Immature natural killer cell (primary cell): ENCODE data around the gene ZNF536. TPM values are rescaled to one million over a fixed set of nuclear protein-coding genes. Genes with fewer than 3 reads are reported as not detected.

Source experiments
- DNase-seq, 3 donors: peaks; one replicate each; pipeline ENCODE4 v3.0.0; 2022; ENCODE audit warnings: mixed read lengths in 1 of 3
- H3K27ac Mint-ChIP-seq, 6 donors: one replicate each; pipeline ENCODE4 v1.8.0; 2020; ENCODE audit warnings: mixed read lengths in 6 of 6, mild to moderate bottlenecking in 5 of 6, inconsistent platforms in 4 of 6, moderate library complexity in 3 of 6
- H3K27me3 Mint-ChIP-seq, 3 donors: one replicate each; pipeline ENCODE4 v1.8.0; 2020 to 2021; ENCODE audit warnings: low read depth in 3 of 3, mild to moderate bottlenecking in 3 of 3, mixed read lengths in 3 of 3, moderate library complexity in 3 of 3, inconsistent platforms in 1 of 3
- H3K36me3 Mint-ChIP-seq, 3 donors: one replicate each; pipeline ENCODE4 v1.8.0; 2020; ENCODE audit warnings: mixed read lengths in 3 of 3, inconsistent platforms in 2 of 3, mild to moderate bottlenecking in 2 of 3
- H3K4me1 Mint-ChIP-seq, 2 donors: one replicate each; pipeline ENCODE4 v1.8.0; 2020; ENCODE audit warnings: inconsistent platforms in 2 of 2, mild to moderate bottlenecking in 2 of 2, mixed read lengths in 2 of 2, moderate library complexity in 1 of 2
- H3K4me3 Mint-ChIP-seq, 5 donors: one replicate each; pipeline ENCODE4 v1.8.0; 2020; ENCODE audit warnings: mild to moderate bottlenecking in 5 of 5, mixed read lengths in 5 of 5, inconsistent platforms in 3 of 5, moderate library complexity in 3 of 5
- H3K9me3 Mint-ChIP-seq, 6 donors: one replicate each; pipeline ENCODE4 v1.8.0; 2020; ENCODE audit warnings: mild to moderate bottlenecking in 6 of 6, mixed read lengths in 6 of 6, inconsistent platforms in 4 of 6, moderate library complexity in 3 of 6
- polyA plus RNA-seq, 3 donors: library from polyadenylated mRNA; unstranded; fragments of 300-500 nt; fragmentation: Illumina TruSeq; gene quantifications; one replicate each; pipeline ENCODE4 v1.2.3, GENCODE V29; 2021

The ZNF536 gene
- polyA plus RNA-seq, 3 donors from 2014 or later: not detected

DNA sequence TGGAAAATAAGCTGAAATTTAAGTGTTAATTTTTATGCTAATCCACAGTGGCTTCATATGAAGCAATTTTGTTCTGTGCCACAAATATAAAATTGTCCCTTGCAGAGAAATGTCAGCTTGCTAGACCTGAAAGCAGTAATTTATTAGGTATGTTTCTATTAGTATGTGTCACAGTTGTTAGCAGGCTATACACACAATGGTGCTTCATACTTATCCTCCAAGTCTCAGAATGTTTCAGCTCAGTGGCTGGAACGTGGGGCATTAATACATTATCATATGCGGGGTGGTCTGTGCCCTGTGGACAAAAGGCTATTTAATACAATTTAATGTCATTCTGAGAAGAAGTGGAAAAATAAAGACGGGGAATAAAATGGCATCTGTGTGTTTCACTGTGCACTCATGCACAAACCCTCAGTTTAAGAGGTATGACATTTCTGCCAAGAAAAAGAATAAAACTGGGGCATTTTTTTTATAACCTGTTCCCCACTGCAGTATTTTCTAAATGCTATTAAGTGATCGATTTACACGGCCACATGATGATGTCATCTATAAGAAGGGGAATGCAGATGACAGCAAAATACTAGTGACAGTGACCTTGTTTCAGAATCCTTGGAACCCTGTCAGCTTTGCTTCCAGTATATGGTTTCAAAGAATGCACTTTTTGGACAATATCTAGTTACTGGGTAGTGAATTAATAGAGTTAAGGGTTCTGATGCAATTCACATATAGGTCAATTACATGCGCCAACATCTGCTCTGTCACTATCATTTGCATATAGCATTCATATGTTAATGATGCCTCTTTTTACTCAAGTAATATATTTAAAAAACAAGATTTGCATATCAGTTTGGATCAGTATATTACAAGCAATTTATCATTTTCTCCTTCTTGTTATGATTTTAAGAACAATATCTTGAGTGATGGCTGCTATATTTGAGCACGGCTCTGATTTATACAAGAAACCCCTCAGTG is 21.2 kb upstream of the ZNF536 start:
- no peaks in the 10 kb centered on the region for H3K4me1 Mint-ChIP-seq
- no peak overlapping the region for H3K27ac Mint-ChIP-seq
- no peak overlapping the region for H3K4me3 Mint-ChIP-seq
- H3K9me3 Mint-ChIP-seq: no peaks in the 10 kb centered on the region
- H3K27me3 Mint-ChIP-seq: no peaks in the 10 kb centered on the region
- H3K36me3 Mint-ChIP-seq: no peaks in the 10 kb centered on the region
- DNase-seq: no peak

DNA sequence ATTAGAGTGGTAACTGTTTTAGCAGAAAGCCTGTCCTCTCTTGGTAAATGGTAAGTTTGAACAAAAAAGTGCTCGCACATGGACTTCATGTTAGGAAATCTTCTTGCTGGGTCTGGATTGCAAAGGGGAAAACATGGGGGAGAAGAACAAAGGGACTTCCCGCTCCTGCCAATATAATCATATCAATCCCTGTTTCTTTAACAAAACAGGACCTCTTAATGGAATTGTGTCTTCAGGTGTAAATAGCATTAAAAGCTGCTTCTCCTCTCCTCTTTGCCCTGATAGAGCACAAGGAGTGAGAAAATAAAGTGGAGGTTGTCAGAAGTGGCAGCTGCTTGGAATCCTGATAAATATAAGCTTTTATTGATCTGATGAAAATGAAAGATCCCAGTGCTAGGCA is 20.4 kb upstream of the ZNF536 start:
- H3K9me3 Mint-ChIP-seq: no peaks in the 10 kb centered on the region
- H3K4me3 Mint-ChIP-seq: no peak overlapping the region
- no peaks in the 10 kb centered on the region for H3K27me3 Mint-ChIP-seq
- no peak for DNase-seq
- H3K4me1 Mint-ChIP-seq: no peaks in the 10 kb centered on the region
- no peaks in the 10 kb centered on the region for H3K36me3 Mint-ChIP-seq
- no peak overlapping the region for H3K27ac Mint-ChIP-seq

DNA sequence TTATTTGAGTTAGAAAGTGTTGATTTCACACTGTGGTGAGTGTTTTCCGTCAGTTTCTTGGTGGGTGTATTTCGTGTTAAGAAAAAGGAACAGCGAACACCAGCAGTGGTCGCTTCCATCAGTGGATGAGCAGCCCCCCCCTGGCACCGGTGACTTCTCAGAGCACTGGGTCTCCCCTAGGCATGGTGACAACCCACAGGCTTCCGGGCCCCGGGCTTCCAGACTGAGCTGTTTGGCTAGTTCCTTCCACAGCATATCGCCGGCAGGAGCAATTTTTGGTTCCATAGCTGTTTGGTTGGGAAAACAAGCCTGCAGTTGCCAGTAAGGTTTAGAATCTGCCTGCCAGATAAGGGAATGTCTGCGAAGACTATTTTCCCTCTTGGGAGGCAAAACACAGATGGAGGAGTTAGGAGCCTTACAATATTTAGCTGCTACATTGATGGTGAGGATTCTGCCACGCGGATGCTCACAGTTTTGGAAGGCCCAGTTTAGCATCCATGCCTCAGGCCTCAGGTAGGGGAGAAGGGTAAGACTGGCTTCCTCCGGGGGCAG is 18.7 kb upstream of the ZNF536 start:
- Mint-ChIP-seq H3K27ac (no peak overlapping the region), H3K36me3 (no peaks in the 10 kb centered on the region), H3K9me3 (no peaks in the 10 kb centered on the region), H3K4me3 (no peak overlapping the region), H3K4me1 (no peaks in the 10 kb centered on the region), H3K27me3 (no peaks in the 10 kb centered on the region)
- DNase-seq: no peak

DNA sequence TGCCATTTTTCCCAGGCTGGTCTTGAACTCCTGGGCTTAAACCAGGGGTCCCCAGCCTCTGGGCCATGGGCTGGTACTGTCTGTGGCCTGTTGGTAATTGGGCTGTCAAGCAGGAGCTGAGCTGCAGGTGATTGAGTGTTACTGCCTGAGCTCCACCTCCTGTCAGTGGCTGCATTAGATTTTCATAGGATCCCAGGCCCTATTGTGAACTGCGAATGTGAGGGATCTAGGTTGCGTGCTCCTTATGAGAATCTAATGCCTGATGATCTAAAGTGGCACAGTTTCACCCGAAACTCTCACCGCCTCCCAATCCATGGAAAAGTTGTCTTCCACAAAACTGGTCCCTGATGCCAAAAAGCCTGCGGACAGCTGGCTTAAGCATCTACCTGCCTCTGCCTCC is 16.6 kb upstream of the ZNF536 start:
- Mint-ChIP-seq H3K27ac (no peak overlapping the region), H3K4me1 (peaks cover 8 to 10% of the 10 kb centered on the region in 2 donors), H3K9me3 (no peaks in the 10 kb centered on the region), H3K36me3 (no peaks in the 10 kb centered on the region), H3K27me3 (peaks cover 0 to 1% (median under 1%) of the 10 kb centered on the region in 3 donors), H3K4me3 (no peak overlapping the region)
- no peak for DNase-seq

DNA sequence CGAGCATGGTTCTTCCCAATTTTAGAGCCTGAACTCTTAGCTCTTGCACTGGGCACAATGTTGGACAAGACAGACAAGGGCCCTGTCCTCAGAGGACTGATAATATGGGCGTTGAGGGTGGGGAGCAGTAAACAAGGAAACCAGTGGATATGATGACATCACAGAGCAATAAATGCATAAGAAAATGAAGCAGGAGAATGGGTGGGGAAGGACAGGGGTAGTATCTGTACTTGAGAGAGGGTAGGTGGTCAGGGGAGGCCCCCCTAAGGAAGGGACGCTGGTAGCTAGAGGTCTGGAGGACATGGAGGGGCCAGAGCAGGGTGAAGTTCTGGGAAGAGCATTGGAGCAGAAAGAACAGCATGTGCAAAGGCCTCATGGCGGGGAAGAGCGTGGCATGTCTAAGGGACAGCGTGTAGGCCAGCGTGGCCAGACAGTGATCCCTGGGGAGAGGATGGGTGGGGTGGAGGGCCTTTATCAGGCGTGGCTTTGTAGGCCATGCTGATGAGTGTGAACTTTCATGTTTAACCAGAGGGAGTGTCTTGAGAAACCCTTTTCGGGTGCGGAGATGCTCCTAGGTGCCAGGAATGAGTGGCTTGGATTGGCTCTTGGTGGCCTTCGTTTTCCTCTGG is 15.1 kb upstream of the ZNF536 start:
- H3K4me1 Mint-ChIP-seq: peaks cover 13 to 19% of the 10 kb centered on the region in 2 donors
- H3K27me3 Mint-ChIP-seq: peaks cover 1 to 6% (median 2%) of the 10 kb centered on the region in 3 donors
- no peak overlapping the region for H3K4me3 Mint-ChIP-seq
- DNase-seq: no peak
- no peak overlapping the region for H3K27ac Mint-ChIP-seq
- H3K9me3 Mint-ChIP-seq: no peaks in the 10 kb centered on the region
- H3K36me3 Mint-ChIP-seq: no peaks in the 10 kb centered on the region

DNA sequence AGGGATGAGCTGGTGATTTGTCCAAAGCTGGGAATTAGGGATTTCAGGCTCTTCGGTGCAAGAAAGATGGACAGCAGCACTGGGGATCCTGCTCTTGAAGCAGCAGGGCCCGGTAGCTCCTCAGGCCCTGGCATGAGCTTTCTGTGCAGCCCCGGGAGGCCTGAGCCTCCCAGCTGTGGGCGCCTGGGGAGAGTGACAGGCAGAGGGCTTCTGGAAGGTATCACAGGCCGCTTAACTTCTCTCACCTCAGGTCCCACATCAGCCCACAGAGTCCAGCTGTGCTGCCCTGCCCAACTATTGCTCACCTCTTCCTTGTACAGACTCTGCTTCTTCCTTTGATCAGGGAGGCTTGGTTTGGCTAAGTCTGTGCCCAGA is 14.6 kb upstream of the ZNF536 start:
- no peak overlapping the region for H3K4me3 Mint-ChIP-seq
- H3K9me3 Mint-ChIP-seq: no peaks in the 10 kb centered on the region
- peaks cover 13 to 19% of the 10 kb centered on the region in 2 donors for H3K4me1 Mint-ChIP-seq
- no peak for DNase-seq
- no peaks in the 10 kb centered on the region for H3K36me3 Mint-ChIP-seq
- H3K27me3 Mint-ChIP-seq: peaks cover 1 to 6% (median 2%) of the 10 kb centered on the region in 3 donors
- no peak overlapping the region for H3K27ac Mint-ChIP-seq

DNA sequence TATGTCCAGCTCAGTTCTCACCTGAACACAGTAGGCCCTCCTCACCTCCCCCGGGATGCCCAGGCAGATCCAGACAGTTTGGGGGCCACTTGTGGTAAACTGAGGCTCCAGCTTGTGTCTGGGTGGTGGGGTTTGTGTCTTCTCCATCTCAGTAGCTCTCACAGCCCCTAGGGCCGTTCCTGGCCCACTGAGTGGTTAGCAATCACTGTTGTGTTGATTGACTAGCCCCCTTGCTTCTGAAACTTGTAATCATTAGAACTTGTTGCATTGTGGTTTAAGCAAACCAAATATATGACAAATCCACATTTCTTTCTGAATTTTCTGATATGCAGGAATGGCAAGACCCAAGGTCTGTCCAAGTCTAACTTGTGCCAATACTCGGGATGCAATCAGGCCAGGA is 13.9 kb upstream of the ZNF536 start:
- Mint-ChIP-seq H3K4me3 (no peak overlapping the region), H3K36me3 (no peaks in the 10 kb centered on the region), H3K9me3 (no peaks in the 10 kb centered on the region), H3K27ac (no peak overlapping the region), H3K27me3 (peaks cover 1 to 6% (median 2%) of the 10 kb centered on the region in 3 donors), H3K4me1 (peaks cover 13 to 19% of the 10 kb centered on the region in 2 donors)
- DNase-seq: no peak

DNA sequence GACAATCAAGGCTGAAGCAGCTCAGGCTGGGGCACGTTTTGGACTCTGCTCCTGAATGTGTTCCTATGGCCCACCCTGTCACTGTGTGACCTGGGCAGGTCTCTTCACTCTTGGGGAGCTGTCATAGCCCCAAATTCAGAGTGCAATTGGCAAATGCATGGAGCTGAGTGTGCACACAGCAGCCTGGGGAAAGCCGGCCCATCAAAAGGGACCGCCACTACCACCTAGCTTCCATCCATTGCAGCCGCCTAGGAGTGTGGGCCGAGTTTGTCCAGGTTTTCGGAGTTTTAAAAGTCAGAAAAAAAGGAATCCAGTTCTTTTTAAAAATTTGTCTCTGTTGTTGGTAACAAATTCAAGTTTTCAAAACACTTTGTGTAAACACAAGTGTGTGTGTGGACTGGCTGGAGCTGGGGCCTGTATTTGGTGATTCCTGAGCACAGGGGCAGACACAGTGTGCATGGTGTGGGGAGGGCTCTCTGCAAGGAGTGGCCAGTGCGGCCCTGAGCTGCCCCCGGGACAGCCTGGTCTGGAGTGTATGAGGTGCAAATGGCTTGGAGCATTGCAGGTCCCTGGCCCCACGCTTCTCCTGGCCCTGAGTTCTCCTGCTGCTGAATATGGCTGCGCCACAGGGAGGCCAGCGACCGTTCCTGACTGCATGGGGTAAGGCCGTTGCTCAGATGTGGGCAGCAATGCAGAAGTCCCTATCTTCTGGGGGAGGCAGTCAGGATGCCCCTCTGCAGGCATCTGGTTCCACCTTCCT is 13.2 kb upstream of the ZNF536 start:
- Mint-ChIP-seq H3K9me3 (no peaks in the 10 kb centered on the region), H3K27ac (no peak overlapping the region), H3K4me1 (peaks cover 13 to 19% of the 10 kb centered on the region in 2 donors), H3K36me3 (no peaks in the 10 kb centered on the region), H3K27me3 (peaks cover 1 to 6% (median 2%) of the 10 kb centered on the region in 3 donors), H3K4me3 (no peak overlapping the region)
- no peak for DNase-seq

DNA sequence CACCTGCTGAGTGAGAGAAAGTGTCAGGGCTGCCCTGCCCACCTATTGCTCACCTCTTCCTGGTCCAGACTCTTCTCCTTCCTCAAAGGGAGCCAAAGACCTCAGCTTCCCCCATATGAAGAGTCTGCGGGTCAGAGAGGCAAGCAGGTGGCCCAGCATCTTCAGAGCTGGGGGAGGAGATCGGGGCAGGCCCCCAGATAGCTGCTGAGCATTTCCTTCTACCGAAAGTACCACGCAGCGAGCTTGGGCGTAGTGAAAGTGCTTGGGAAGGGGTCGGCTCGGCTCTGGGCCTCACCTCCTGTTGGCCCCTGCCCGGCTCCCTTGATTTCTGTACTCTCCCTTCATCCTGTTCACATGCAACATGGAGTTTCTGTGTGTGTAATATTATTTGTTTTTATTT is 12.2 kb upstream of the ZNF536 start:
- no peak for DNase-seq
- H3K9me3 Mint-ChIP-seq: no peaks in the 10 kb centered on the region
- peak overlapping the region in 2 of 5 donors; percentile 33 to 78 for H3K4me3 Mint-ChIP-seq
- H3K27ac Mint-ChIP-seq: no peak overlapping the region
- peaks cover 13 to 19% of the 10 kb centered on the region in 2 donors for H3K4me1 Mint-ChIP-seq
- no peaks in the 10 kb centered on the region for H3K36me3 Mint-ChIP-seq
- peaks cover 1 to 6% (median 2%) of the 10 kb centered on the region in 3 donors for H3K27me3 Mint-ChIP-seq

DNA sequence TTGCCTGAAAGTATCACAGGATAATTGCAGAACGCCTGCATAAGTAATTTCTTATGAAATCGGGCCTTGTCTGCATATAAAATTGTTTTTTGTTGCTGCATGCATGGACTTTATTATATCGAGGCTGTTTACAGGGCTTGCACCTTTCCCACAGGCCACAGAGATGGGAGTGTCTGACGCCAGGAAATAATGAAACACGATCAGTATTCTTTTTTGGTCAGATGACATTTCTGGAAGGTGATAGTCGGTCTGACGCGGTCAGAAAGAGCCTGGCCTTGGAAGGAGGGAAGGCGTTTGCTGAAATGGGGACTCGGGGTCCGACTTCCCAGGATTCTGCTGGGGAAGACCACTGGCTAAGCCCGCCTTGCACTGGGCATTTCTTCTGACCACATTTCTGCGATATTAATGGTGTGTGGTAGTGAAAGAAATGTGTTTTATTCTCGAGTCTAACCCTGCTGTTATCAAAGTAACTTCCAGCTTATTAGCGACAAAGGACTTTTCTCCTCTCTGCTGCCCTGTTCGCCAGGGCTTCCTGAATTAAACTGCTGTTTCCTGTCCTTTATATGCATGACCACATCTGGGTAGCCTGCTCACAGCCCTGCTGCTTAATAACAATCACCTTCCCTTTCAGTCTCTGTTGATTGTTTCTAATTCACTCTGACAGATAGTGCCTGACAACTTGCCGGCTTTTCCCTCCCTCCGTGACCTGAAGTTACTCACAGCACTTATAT is 11.6 kb upstream of the ZNF536 start:
- H3K27me3 Mint-ChIP-seq: peaks cover 1 to 6% (median 2%) of the 10 kb centered on the region in 3 donors
- peaks cover 13 to 19% of the 10 kb centered on the region in 2 donors for H3K4me1 Mint-ChIP-seq
- peak overlapping the region in 4 of 6 donors; percentile 8 to 69 (median 41) for H3K27ac Mint-ChIP-seq
- H3K36me3 Mint-ChIP-seq: no peaks in the 10 kb centered on the region
- DNase-seq: no peak
- peak overlapping the region; percentile 58 to 78 (median 62) for H3K4me3 Mint-ChIP-seq
- no peaks in the 10 kb centered on the region for H3K9me3 Mint-ChIP-seq

DNA sequence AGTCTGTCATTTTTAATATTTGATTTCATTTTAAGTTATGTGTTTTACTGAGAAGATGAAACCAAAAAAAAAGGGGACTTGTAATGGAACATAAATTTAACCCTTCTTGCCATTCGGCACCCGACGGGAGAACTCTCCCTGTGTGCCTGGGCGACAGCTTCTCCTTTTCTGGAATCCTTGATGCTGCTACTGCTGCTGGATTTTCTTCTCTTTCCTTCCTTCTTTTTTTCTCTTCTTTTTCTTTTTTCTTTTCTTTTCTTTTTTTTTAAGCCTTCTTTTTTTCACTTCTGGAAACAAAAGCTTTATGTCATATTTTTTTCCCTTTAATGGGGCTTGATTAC is 11.1 kb upstream of the ZNF536 start:
- Mint-ChIP-seq H3K4me3 (peak overlapping the region; percentile 58 to 78 (median 62)), H3K4me1 (peaks cover 13 to 19% of the 10 kb centered on the region in 2 donors), H3K9me3 (no peaks in the 10 kb centered on the region), H3K36me3 (no peaks in the 10 kb centered on the region), H3K27ac (no peak overlapping the region), H3K27me3 (peaks cover 1 to 6% (median 4%) of the 10 kb centered on the region in 3 donors)
- no peak for DNase-seq

DNA sequence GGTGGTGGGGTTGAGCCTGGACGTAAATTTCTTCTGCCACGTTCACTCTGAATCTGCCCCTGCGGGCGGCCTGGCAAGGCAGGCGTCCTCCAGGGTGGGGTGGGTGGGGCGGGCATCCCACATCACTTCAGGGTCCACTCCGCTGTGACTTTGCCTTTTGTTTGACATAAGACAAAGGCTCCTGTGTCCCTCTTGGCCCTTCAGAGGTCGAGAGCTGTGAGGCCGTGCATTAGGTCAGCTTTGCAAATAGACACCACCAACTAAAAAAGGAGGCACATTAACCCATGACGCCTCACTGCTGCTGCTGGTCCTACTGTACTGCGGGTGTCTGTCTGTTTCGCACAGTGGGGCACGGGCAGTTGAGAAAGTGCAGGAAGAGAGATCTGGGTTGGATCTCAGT is 10.5 kb upstream of the ZNF536 start:
- H3K4me1 Mint-ChIP-seq: peaks cover 13 to 19% of the 10 kb centered on the region in 2 donors
- H3K4me3 Mint-ChIP-seq: no peak overlapping the region
- H3K36me3 Mint-ChIP-seq: no peaks in the 10 kb centered on the region
- peaks cover 1 to 6% (median 5%) of the 10 kb centered on the region in 3 donors for H3K27me3 Mint-ChIP-seq
- DNase-seq: no peak
- no peaks in the 10 kb centered on the region for H3K9me3 Mint-ChIP-seq
- H3K27ac Mint-ChIP-seq: no peak overlapping the region

DNA sequence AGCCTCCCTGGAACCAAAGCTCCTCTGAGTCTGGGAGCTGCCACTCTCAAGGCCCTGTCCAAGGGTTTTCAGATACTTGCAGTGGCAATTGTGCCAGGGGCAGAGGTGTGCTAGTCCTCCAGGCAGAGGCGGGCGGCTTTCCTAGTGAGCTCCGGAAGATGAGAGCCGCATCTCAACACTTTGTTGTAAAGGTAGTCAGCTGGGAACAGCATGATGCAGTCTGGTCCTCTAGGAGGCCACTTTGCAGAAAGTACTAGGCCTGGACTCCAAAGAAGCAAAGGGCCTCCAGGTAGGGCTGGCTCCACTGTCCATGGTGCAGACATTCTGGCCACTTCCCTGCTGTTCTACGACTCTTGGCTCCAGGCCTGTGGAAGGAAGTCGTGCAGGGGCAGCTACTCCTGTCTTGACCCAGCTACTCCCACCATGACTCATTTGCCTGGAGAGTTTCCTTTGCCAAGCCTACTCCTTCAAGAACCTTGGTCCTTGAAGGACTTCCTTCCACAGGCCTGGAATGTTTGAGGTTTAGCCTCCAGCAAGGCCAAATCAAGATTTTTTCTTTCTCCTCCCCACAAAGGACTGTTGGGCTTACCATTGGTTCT is 9.9 kb upstream of the ZNF536 start:
- Mint-ChIP-seq H3K4me3 (no peak overlapping the region), H3K27me3 (peaks cover 1 to 6% (median 5%) of the 10 kb centered on the region in 3 donors), H3K4me1 (peaks cover 13 to 19% of the 10 kb centered on the region in 2 donors), H3K27ac (no peak overlapping the region), H3K36me3 (no peaks in the 10 kb centered on the region), H3K9me3 (no peaks in the 10 kb centered on the region)
- DNase-seq: no peak
